ENCODE measurements around the gene FAM107B. TPM values are rescaled to one million over a fixed set of nuclear protein-coding genes. Genes with fewer than 3 reads are reported as not detected.

The FAM107B gene
- total RNA-seq, 1 experiment from 2014 or later = 24.5 TPM

- no peak overlapping the region for H2BK20ac ChIP-seq (ENCODE audit: low read depth, low read length, poor library complexity, severe bottlenecking)
- H3K4ac ChIP-seq (ENCODE audit: low read depth, low read length) = no peak overlapping the region
- no peak overlapping the region for H3T11ph ChIP-seq (ENCODE audit: low read length)
- H2BK5ac ChIP-seq (ENCODE audit: insufficient read length, low read length) = no peak overlapping the region
- H3K14ac ChIP-seq (ENCODE audit: insufficient read depth, low read length) = no peak overlapping the region
- no peak overlapping the region for H2AK5ac ChIP-seq (ENCODE audit: insufficient read length, low read length)
- no peak overlapping the region for H3K56ac ChIP-seq (ENCODE audit: insufficient read length, low read depth, low read length)
- H3K4me3 Mint-ChIP-seq = no peak overlapping the region
- no peak overlapping the region for H4K5ac ChIP-seq (ENCODE audit: insufficient read length, low read depth, low read length)
- H3K9ac ChIP-seq (ENCODE audit: extremely low read depth, insufficient read length, low read length) = no peak overlapping the region
- H3K27ac ChIP-seq (ENCODE audit: insufficient read length, low read depth, low read length) = no peak overlapping the region
- no peaks in the 10 kb centered on the region for H3K79me2 ChIP-seq (ENCODE audit: insufficient read depth, low read length)
- no peaks in the 10 kb centered on the region for H3K79me1 ChIP-seq (ENCODE audit: insufficient read depth, low read depth, low read length, poor library complexity, severe bottlenecking)
- no peak overlapping the region for H2BK12ac ChIP-seq (ENCODE audit: insufficient read length, low read depth, low read length)
- no peaks in the 10 kb centered on the region for H3K27me3 Mint-ChIP-seq (ENCODE audit: low read depth)
- no peaks in the 10 kb centered on the region for H3K27me3 ChIP-seq (ENCODE audit: insufficient read depth, low read length)
- H4K8ac ChIP-seq (replicated peaks; ENCODE audit: insufficient read length, low read depth, low read length) = no peak overlapping the region
- H2AFZ ChIP-seq (ENCODE audit: low read length) = no peak overlapping the region
- H3K23ac ChIP-seq (ENCODE audit: insufficient read length, low read depth, low read length) = no peak overlapping the region
- H3K18ac ChIP-seq (ENCODE audit: insufficient read length, low read depth, low read length) = no peak overlapping the region
- no CpG with 5 or more reads among the region's 11 CpGs for WGBS (ENCODE audit: extremely low coverage, insufficient read length, low lambda C conversion rate)
- TF ChIP-seq, protein P1, sequence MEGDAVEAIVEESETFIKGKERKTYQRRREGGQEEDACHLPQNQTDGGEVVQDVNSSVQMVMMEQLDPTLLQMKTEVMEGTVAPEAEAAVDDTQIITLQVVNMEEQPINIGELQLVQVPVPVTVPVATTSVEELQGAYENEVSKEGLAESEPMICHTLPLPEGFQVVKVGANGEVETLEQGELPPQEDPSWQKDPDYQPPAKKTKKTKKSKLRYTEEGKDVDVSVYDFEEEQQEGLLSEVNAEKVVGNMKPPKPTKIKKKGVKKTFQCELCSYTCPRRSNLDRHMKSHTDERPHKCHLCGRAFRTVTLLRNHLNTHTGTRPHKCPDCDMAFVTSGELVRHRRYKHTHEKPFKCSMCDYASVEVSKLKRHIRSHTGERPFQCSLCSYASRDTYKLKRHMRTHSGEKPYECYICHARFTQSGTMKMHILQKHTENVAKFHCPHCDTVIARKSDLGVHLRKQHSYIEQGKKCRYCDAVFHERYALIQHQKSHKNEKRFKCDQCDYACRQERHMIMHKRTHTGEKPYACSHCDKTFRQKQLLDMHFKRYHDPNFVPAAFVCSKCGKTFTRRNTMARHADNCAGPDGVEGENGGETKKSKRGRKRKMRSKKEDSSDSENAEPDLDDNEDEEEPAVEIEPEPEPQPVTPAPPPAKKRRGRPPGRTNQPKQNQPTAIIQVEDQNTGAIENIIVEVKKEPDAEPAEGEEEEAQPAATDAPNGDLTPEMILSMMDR (conservative IDR thresholded peaks at IDR 0.05) = no peak
- no peaks in the 10 kb centered on the region for H3K36me3 Mint-ChIP-seq (ENCODE audit: insufficient read depth in 1 of 3, low read depth in 3 of 3)
- no peak for DNase-seq
- H2BK120ac ChIP-seq (ENCODE audit: low read depth, low read length, poor library complexity, severe bottlenecking) = no peak overlapping the region
- H3K23me2 ChIP-seq (ENCODE audit: insufficient read length, low read depth, low read length, poor library complexity, severe bottlenecking) = no peaks in the 10 kb centered on the region
- H3K27ac Mint-ChIP-seq = no peak overlapping the region
- no peaks in the 10 kb centered on the region for H4K20me1 ChIP-seq (ENCODE audit: control insufficient read depth, insufficient read depth, insufficient read length)
- no peaks in the 10 kb centered on the region for H3K9me3 ChIP-seq (ENCODE audit: control insufficient read depth, low read depth, low read length)
- H2BK15ac ChIP-seq (ENCODE audit: low read depth, low read length) = no peak overlapping the region
- no peak overlapping the region for H3K4me2 ChIP-seq (ENCODE audit: insufficient read depth, insufficient read length, low read length)
- H3K9me3 Mint-ChIP-seq = 0 out of 5 replicates have a peak, but pooled peaks cover 0 to 3% of the 10 kb centered on the region in 2 experiments
- no peaks in the 10 kb centered on the region for H3K4me1 ChIP-seq (ENCODE audit: insufficient read depth, low read length)
- peaks cover 0 to 3% of the 10 kb centered on the region in 2 experiments; a peak in 1 of 4 replicates for H3K4me1 Mint-ChIP-seq
- no peak overlapping the region for H4K91ac ChIP-seq (ENCODE audit: insufficient read length, low read depth, low read length)
These were observed 36.7 kb downstream of the FAM107B start for GRCh38 chr10:14737808-14738545.

Measured in H9 (cell line).